GM20431 (cell line): ENCODE measurements around the gene TNFRSF21.
"Not testable (repeated sequence)": the region's sequence is repeated elsewhere in the genome, so short reads cannot be mapped to it uniquely, and the experiment has no call there.

Experiments
- in situ Hi-C: fragments of 300-500 bp; cut with MseI, MboI; formaldehyde crosslinking; loops from one replicate; pipeline ENCODE4 v1.15.0; 2020; ENCODE audit warnings: low sequenced_read_pairs; ENCODE audit not compliant: unreplicated experiment

The TNFRSF21 gene

GRCh38 chr6:47309291-47310130 lies at the start of gene TNFRSF21:
Gene TNFRSF21, minus strand, starts transcription at chr6:47309905. Its CDS starts 394 bp downstream, at chr6:47309511.
- in situ Hi-C loops: loop anchor here (5.0 kb wide), 1 partner anchor 212 kb away; no protein-coding TSS in a partner anchor

- in situ Hi-C loops: no loop called here
These were observed 48.9 kb upstream of the TNFRSF21 start for GRCh38 chr6:47358440-47359225.

- in situ Hi-C loops: no loop called here
These were observed 48.1 kb upstream of the TNFRSF21 start for GRCh38 chr6:47357827-47358226.

DNA sequence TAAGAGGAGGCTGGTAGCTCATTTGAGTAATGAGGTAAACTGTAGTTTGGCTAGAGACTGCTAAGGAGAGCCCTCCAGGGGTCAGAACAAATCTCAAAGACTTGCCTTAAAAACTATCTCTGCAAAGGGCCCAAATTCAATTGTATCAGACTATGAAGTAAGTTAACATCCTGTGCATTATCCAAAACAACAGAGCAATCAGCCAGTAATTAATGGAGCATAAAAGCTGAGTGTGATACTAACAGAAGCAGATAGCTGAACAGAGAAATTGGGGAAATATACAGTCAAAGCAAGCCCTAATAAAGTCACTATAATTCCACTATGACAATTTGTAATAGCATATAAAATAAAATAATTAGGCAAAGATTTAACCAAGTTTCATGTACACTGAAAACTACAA lies 45.8 kb upstream of the TNFRSF21 start:
- in situ Hi-C loops: no loop called here

DNA sequence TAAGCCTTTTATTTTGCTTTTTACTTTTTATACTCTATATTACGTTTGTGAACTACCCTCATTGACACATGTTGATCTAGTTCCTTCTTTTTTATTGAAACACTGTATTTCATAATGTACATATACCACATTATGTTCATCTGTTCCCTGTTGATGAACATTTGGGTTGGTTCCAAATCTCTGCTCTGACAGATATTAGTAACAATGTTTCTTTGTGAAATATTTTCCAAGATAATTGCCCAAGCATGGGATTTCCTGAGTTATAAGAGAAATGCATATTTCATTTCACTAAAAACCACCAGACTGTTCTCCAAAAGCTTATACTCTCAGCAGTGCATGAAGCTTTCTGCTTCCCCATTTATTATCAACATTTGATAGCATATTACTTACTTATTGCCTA lies 44.2 kb upstream of the TNFRSF21 start:
- in situ Hi-C loops: no loop called here

DNA sequence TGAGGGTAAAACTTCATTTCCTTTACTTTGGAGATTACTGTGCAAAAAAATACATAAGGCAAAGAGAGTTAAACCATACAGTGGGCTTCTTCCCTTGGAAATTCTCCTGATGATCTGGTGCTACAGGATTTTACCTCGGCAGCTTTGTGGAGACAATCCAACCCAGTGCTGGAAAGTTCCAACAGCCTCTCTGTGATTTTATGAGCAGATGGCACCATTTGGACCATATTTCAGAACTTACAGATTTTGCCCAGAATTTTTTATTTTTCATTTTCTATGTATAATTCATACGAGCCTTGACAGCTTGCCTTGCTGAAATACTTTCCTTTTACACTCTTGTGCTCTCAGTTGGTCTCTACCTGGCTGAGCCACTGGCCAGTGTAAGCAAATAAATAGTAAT lies 43.3 kb upstream of the TNFRSF21 start:
- in situ Hi-C loops: no loop called here

DNA sequence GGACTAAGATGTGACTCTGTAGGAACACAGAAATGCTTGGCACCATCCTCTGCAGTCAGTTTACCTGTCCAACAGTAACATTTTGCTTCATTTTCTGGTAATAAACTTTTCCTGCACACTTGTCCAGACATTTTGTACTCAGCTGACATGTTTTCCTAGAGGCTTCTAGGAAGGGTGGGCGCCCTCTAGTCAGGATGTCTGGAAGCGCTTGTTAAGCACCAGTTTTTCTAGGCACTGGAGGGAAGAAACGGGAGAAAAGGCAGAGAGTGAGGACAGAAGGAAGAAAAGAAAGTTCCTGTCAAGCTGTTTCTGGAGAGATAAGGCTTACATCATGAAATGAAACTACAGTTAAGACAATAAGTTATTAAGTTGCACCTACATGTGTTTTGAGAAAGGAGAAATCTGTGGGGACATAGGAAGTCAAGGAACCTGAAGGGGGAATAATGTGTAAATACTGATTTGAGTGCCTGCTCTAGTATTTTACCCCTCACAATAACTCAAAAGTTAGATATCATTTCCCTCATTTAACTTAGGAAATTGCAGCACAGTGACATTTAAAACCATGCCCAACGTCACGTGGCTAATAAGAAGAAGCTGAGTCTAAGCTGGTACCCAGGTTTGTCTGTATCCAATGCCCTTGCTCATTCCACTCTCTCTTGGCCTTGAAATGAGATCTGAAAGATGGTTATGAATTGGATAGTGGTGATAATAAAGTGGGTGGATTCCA lies 42.7 kb upstream of the TNFRSF21 start:
- in situ Hi-C loops: no loop called here

DNA sequence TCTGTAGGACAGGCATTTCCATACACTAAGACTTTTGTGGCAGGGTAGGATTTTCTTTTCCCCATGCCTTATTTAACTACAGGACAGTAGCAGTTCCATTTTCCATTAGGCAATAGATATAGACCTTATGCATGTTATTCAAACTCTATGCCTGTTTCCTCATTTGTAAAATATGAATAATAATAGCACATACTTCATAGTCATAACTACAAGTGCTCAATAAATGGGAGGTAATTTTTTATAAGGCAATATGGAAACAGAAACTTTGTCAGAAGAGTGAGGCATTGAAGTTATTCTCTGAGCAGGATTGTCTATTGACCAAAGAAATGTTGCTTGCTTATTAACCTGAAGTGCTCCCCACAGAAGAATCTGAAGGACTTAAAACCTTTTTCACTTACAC lies 41.9 kb upstream of the TNFRSF21 start:
- in situ Hi-C loops: no loop called here

- in situ Hi-C loops: no loop called here
These were observed 40.2 kb upstream of the TNFRSF21 start for GRCh38 chr6:47349931-47350330.

- in situ Hi-C loops: no loop called here
These were observed 38.7 kb upstream of the TNFRSF21 start for GRCh38 chr6:47348316-47348863.

DNA sequence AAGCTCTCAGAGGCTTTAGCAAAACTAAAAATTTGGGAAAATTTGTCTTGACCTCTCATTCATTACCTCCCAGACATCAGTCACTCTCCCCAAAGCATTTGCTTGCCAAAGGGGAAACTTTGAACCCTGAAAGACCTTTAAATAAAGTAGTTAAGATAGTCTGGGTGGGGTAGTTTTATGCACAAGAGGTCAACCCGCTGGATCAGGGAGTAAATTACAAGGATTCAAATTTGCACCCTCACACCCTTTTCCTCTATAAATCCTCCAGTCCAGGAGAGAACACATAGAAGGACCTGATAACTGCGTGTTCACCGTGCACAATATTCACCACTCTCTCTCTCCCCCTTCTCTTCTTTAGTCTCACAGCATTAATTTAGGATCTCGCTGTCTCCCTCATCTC lies 36.1 kb upstream of the TNFRSF21 start:
- in situ Hi-C loops: no loop called here

GRCh38 chr6:47344022-47344421 lies 34.3 kb upstream of the TNFRSF21 start:
- in situ Hi-C loops: no loop called here

DNA sequence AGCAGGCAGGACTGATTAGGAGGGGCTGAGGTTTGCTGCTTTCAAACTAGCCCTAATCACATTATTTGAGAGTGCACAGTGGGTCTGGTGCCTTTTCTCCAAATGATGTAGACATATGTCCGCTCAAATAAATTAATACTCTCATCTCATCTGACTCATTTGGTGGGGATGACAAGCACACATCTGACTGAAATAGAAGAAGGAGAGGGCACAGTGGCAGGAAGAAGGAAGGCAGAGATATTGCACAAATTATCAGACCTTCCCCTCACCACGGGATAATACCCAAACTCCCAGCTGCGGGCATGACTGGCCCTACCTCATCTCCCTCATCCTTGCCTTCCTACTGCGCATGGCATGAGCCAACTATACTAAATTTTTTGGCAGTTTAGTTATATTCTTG lies 33.9 kb upstream of the TNFRSF21 start:
- in situ Hi-C loops: no loop called here

DNA sequence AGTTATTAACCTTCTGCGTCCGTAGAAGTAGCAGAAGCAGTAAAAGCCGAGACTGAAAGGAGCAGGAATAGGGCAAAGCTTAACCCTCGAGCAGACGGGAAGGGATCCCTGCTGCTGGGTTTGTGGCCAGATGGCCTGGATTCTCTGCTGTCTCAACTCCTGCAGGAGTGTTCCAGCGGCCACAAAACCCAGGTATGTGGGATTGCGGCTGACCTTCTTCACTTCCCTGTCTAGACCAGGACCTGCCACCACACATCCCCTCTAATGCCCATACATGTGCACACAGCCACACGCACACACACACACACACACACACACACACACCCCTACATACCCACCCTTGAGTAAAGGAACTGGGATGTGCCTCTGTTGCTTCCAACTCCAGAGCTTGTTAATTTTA lies 33.1 kb upstream of the TNFRSF21 start:
- in situ Hi-C loops: no loop called here

GRCh38 chr6:47337519-47337918 lies 27.8 kb upstream of the TNFRSF21 start:
- in situ Hi-C loops: no loop called here

DNA sequence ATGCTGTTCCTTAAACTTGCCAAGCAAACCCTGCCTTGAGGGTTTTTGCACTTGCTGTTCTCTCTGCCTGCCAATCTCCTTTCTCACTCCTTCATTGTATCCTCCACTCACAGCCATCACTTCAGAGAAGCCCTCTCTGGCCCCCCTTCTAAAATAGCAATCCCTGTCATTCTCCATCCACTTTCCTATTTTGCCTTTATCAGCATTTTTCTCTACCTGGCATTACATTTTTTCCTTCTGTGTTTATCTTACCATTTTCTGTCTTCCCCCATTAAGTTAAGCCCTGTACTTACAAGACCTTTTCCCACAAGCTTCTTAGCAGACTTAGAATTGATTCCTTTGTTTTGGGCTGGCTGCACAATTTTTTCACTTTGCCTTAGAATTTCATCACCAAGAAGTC lies 26.6 kb upstream of the TNFRSF21 start:
- in situ Hi-C loops: no loop called here

DNA sequence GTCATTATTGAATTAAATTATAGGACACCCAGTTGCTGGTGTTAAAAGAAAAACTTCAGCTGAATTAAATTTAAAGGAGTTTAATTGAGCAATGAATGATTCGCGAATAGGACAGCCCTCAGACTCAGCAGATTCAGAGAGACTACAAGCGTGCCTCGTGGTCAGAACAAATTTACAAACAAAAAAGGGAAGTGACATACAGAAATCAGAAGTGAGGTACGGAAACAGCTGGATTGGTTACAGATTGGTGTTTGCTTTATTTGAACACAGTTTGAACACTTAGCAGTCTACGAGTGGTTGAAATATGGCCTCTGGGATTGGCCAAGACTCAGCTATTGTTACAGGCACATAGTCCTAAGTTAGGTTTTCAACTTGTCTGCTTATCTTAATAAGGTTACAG lies 25.8 kb upstream of the TNFRSF21 start:
- in situ Hi-C loops: no loop called here

GRCh38 chr6:47334334-47334733 lies 24.6 kb upstream of the TNFRSF21 start:
- in situ Hi-C loops: no loop called here

GRCh38 chr6:47328606-47329005 lies 18.9 kb upstream of the TNFRSF21 start:
- in situ Hi-C loops: not testable (repeated sequence)

GRCh38 chr6:47328139-47328538 lies 18.4 kb upstream of the TNFRSF21 start:
- in situ Hi-C loops: not testable (repeated sequence)
